PC-9 (cell line): ENCODE data around the gene CD2BP2.

ENCODE experiments used
- CTCF ChIP-seq: fragments of 200-600 bp; sonication (generic); conservative IDR thresholded peaks from 2 replicates; pipeline ENCODE4 v1.6.1; 2017; ENCODE audit warnings: mixed run types, antibody characterized with exemption, mild to moderate bottlenecking, moderate library complexity
- EZH2 ChIP-seq: fragments of 200-600 bp; sonication (generic); IDR thresholded peaks from 2 replicates; pipeline ENCODE4 v1.8.0; 2017; ENCODE audit warnings: antibody characterized with exemption, low read depth

GRCh38 chr16:30376461-30376902 lies 21.4 kb upstream of the CD2BP2 start:
- TF ChIP-seq CTCF (no peak), EZH2 (no peak)
